ENCODE data around the gene LHX3. TPM values are rescaled to one million over a fixed set of nuclear protein-coding genes. Genes with fewer than 3 reads are reported as not detected.

LHX3 gene
- total RNA-seq, 1 experiment from 2014 or later = 0.11 TPM

- CTCF ChIA-PET = no interaction called here
- TF ChIP-seq, protein P1, sequence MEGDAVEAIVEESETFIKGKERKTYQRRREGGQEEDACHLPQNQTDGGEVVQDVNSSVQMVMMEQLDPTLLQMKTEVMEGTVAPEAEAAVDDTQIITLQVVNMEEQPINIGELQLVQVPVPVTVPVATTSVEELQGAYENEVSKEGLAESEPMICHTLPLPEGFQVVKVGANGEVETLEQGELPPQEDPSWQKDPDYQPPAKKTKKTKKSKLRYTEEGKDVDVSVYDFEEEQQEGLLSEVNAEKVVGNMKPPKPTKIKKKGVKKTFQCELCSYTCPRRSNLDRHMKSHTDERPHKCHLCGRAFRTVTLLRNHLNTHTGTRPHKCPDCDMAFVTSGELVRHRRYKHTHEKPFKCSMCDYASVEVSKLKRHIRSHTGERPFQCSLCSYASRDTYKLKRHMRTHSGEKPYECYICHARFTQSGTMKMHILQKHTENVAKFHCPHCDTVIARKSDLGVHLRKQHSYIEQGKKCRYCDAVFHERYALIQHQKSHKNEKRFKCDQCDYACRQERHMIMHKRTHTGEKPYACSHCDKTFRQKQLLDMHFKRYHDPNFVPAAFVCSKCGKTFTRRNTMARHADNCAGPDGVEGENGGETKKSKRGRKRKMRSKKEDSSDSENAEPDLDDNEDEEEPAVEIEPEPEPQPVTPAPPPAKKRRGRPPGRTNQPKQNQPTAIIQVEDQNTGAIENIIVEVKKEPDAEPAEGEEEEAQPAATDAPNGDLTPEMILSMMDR (conservative IDR thresholded peaks at IDR 0.05; ENCODE audit: low read depth, low read length) = no peak
- TF ChIP-seq EZH2 (IDR thresholded peaks at IDR 0.05; ENCODE audit: borderline replicate concordance, low read depth, low read length, poor library complexity, severe bottlenecking) = no peak
- no TSS peak for BruUV-seq (replicated peaks)
- H3K36me3 ChIP-seq (ENCODE audit: insufficient read depth, low read length, poor library complexity, severe bottlenecking) = peaks cover 27% of the 10 kb centered on the region
- no peaks in the 10 kb centered on the region for H3K4me1 ChIP-seq (ENCODE audit: insufficient read depth, low read length, poor library complexity, severe bottlenecking)
- no peak overlapping the region for H3K4me3 ChIP-seq (ENCODE audit: low read depth, low read length, poor library complexity, severe bottlenecking)
- no peak overlapping the region for H3K27ac ChIP-seq (ENCODE audit: low read depth, low read length, poor library complexity, severe bottlenecking)
- POLR2A ChIA-PET (ENCODE audit: low non-redundant PET) = no interaction called here
- DNase-seq (ENCODE audit: low spot score) = no peak
- intact Hi-C loops (cut with micrococcal nuclease; ENCODE audit: unreplicated experiment) = no loop called here
- no peaks in the 10 kb centered on the region for H3K27me3 ChIP-seq (replicated peaks; ENCODE audit: insufficient read depth, low read depth, low read length, poor library complexity)
- no peaks in the 10 kb centered on the region for H3K9me3 ChIP-seq (ENCODE audit: low read depth, low read length, poor library complexity, severe bottlenecking)
These were observed 28.9 kb upstream of the LHX3 start for GRCh38 chr9:136233868-136234267.

- Histone ChIP-seq H3K4me1 (ENCODE audit: insufficient read depth, low read length, poor library complexity, severe bottlenecking) (no peaks in the 10 kb centered on the region), H3K27me3 (replicated peaks; ENCODE audit: insufficient read depth, low read depth, low read length, poor library complexity) (no peaks in the 10 kb centered on the region), H3K27ac (ENCODE audit: low read depth, low read length, poor library complexity, severe bottlenecking) (no peak overlapping the region), H3K36me3 (ENCODE audit: insufficient read depth, low read length, poor library complexity, severe bottlenecking) (peaks cover 27% of the 10 kb centered on the region), H3K9me3 (ENCODE audit: low read depth, low read length, poor library complexity, severe bottlenecking) (no peaks in the 10 kb centered on the region), H3K4me3 (ENCODE audit: low read depth, low read length, poor library complexity, severe bottlenecking) (no peak overlapping the region)
- POLR2A ChIA-PET (ENCODE audit: low non-redundant PET) = no interaction called here
- TF ChIP-seq, protein P1 (conservative IDR thresholded peaks at IDR 0.05; ENCODE audit: low read depth, low read length) = no peak
- TF ChIP-seq EZH2 (IDR thresholded peaks at IDR 0.05; ENCODE audit: borderline replicate concordance, low read depth, low read length, poor library complexity, severe bottlenecking) = no peak
- CTCF ChIA-PET = no interaction called here
- intact Hi-C loops (cut with micrococcal nuclease; ENCODE audit: unreplicated experiment) = no loop called here
- DNase-seq (ENCODE audit: low spot score) = no peak
- BruUV-seq (replicated peaks) = no TSS peak
These were observed 28.5 kb upstream of the LHX3 start for GRCh38 chr9:136233411-136233810.

DNA sequence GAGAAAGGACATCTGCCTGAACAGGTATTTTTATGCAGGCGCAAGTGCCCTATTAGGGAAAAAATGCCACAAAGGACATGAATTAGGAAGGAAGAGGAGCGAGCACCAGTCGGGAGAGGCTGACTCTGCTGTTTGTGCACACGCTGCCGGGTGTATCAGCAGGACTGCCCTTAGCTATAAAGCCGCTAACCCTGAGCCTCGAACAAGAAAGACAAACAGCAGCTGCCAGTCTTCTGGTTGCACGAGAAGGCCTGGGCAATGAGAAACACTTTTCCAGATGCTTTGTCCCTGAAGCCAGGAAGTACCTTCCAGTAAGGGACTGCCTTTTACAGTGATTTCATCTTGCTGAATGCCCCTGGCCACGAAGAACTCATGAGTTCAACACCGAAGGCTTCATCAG is 28.0 kb upstream of the LHX3 start:
- ChIA-PET CTCF (no interaction called here), POLR2A (ENCODE audit: low non-redundant PET) (no interaction called here)
- intact Hi-C loops (cut with micrococcal nuclease; ENCODE audit: unreplicated experiment) = no loop called here
- BruUV-seq (replicated peaks) = no TSS peak
- no peaks in the 10 kb centered on the region for H3K4me1 ChIP-seq (ENCODE audit: insufficient read depth, low read length, poor library complexity, severe bottlenecking)
- DNase-seq (ENCODE audit: low spot score) = no peak
- H3K36me3 ChIP-seq (ENCODE audit: insufficient read depth, low read length, poor library complexity, severe bottlenecking) = peaks cover 27% of the 10 kb centered on the region
- no peak for TF ChIP-seq EZH2 (IDR thresholded peaks at IDR 0.05; ENCODE audit: borderline replicate concordance, low read depth, low read length, poor library complexity, severe bottlenecking)
- TF ChIP-seq, protein P1 (conservative IDR thresholded peaks at IDR 0.05; ENCODE audit: low read depth, low read length) = no peak
- H3K27me3 ChIP-seq (replicated peaks; ENCODE audit: insufficient read depth, low read depth, low read length, poor library complexity) = no peaks in the 10 kb centered on the region
- no peak overlapping the region for H3K4me3 ChIP-seq (ENCODE audit: low read depth, low read length, poor library complexity, severe bottlenecking)
- H3K9me3 ChIP-seq (ENCODE audit: low read depth, low read length, poor library complexity, severe bottlenecking) = no peaks in the 10 kb centered on the region
- H3K27ac ChIP-seq (ENCODE audit: low read depth, low read length, poor library complexity, severe bottlenecking) = no peak overlapping the region

All from A673 (cell line).